ENCODE measurements around the gene IDH1. TPM values are rescaled to one million over a fixed set of nuclear protein-coding genes. Genes with fewer than 3 reads are reported as not detected.

IDH1 gene
- total and polyA plus RNA-seq, 2 of the 13 experiments (the other 11 are each of a cell fraction or from before 2014, with no cell fraction given), result 312 to 1,077 TPM

- 0 out of 2 replicates have a peak, but pooled peaks have one; percentile 77 for TF ChIP-seq ZNF513 (CRISPR knock-in tag; conservative IDR thresholded peaks at IDR 0.05)
- TF ChIP-seq HOXD1 (CRISPR knock-in tag; IDR thresholded peaks at IDR 0.05), result peak; percentile 89
- no peak; the same call in 1 of the 2 replicates for TF ChIP-seq ZNF567 (CRISPR knock-in tag; IDR thresholded peaks at IDR 0.05; ENCODE audit: borderline replicate concordance)
- no peak for TF ChIP-seq RFX3 (CRISPR knock-in tag; IDR thresholded peaks at IDR 0.05)
- TF ChIP-seq ZFP37 (CRISPR knock-in tag; IDR thresholded peaks at IDR 0.05; ENCODE audit: borderline replicate concordance), result no peak
- no peak for TF ChIP-seq HIC2 (CRISPR knock-in tag; IDR thresholded peaks at IDR 0.05; ENCODE audit: low read depth)
- peak; percentile 78; the same call in 1 of the 2 replicates for TF ChIP-seq POGK (CRISPR knock-in tag; conservative IDR thresholded peaks at IDR 0.05)
- TF ChIP-seq MAX (IDR thresholded peaks at IDR 0.05), result peak; percentile 66
- TF ChIP-seq RFX5 (IDR thresholded peaks at IDR 0.05; ENCODE audit: low read depth, low read length), result no peak
- TF ChIP-seq U2AF2 (IDR thresholded peaks at IDR 0.05; ENCODE audit: low read depth, low read length), result no peak
- no peak for TF ChIP-seq ZNF720 (CRISPR knock-in tag; IDR thresholded peaks at IDR 0.05)
- no peak for TF ChIP-seq GRHL1 (CRISPR knock-in tag; conservative IDR thresholded peaks at IDR 0.05)
- TF ChIP-seq PBX2 (CRISPR knock-in tag; IDR thresholded peaks at IDR 0.05), result no peak
- no peak for TF ChIP-seq ATF3 (CRISPR knock-in tag; IDR thresholded peaks at IDR 0.05)
- 0 out of 2 replicates have a peak, but pooled peaks have one; percentile 23 for TF ChIP-seq ARHGAP35 (CRISPR knock-in tag; IDR thresholded peaks at IDR 0.05; ENCODE audit: borderline replicate concordance)
- no peak for TF ChIP-seq LBX2 (CRISPR knock-in tag; IDR thresholded peaks at IDR 0.05; ENCODE audit: borderline replicate concordance)
- no peak for TF ChIP-seq JDP2 (CRISPR knock-in tag; IDR thresholded peaks at IDR 0.05; ENCODE audit: borderline replicate concordance)
- no peak; the same call in 1 of the 2 replicates for TF ChIP-seq JUN (CRISPR knock-in tag; IDR thresholded peaks at IDR 0.05)
- peak; percentile 64; the same call in 1 of the 2 replicates for TF ChIP-seq ZNF776 (CRISPR knock-in tag; IDR thresholded peaks at IDR 0.05)
- TF ChIP-seq SMYD3 (CRISPR knock-in tag; IDR thresholded peaks at IDR 0.05), result no peak
Measured at GRCh38 chr2:208254871-208255556, at the start of gene IDH1 (continued).
